Measurements from ENCODE around the gene THY1.

GRCh38 chr11:119403021-119403420 lies 20.0 kb downstream of the THY1 start:
- TF ChIP-seq GATA2 (IDR thresholded peaks at IDR 0.05; ENCODE audit: low read depth, low read length), result no peak
- TF ChIP-seq GATA3 (IDR thresholded peaks at IDR 0.05; ENCODE audit: low read depth, low read length), result no peak
